ENCODE results near the gene PSMD2.

- TF ChIP-seq, protein P1, sequence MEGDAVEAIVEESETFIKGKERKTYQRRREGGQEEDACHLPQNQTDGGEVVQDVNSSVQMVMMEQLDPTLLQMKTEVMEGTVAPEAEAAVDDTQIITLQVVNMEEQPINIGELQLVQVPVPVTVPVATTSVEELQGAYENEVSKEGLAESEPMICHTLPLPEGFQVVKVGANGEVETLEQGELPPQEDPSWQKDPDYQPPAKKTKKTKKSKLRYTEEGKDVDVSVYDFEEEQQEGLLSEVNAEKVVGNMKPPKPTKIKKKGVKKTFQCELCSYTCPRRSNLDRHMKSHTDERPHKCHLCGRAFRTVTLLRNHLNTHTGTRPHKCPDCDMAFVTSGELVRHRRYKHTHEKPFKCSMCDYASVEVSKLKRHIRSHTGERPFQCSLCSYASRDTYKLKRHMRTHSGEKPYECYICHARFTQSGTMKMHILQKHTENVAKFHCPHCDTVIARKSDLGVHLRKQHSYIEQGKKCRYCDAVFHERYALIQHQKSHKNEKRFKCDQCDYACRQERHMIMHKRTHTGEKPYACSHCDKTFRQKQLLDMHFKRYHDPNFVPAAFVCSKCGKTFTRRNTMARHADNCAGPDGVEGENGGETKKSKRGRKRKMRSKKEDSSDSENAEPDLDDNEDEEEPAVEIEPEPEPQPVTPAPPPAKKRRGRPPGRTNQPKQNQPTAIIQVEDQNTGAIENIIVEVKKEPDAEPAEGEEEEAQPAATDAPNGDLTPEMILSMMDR (IDR thresholded peaks at IDR 0.05) = no peak
- TF ChIP-seq POLR2AphosphoS5 (IDR thresholded peaks at IDR 0.05; ENCODE audit: low read depth, low read length) (no peak), SIN3A (IDR thresholded peaks at IDR 0.05; ENCODE audit: borderline replicate concordance, insufficient read depth, low read depth, low read length) (no peak), REST (IDR thresholded peaks at IDR 0.05; ENCODE audit: insufficient read depth in 1 of 2, low read depth in 2 of 2, low read length in 1 of 2) (no peak), TCF7L2 (IDR thresholded peaks at IDR 0.05; ENCODE audit: low read depth, low read length) (no peak)
These were observed 55.2 kb downstream of the PSMD2 start for GRCh38 chr3:184354121-184354728.

Measured in Panc1 (cell line).